GM21528 (cell line): ENCODE data around the gene MARVELD2.

ENCODE experiments used
- ATAC-seq: cut with Tn5 transposase; IDR thresholded peaks from one replicate; pipeline ENCODE4 v1.9.1; 2021; ENCODE audit warnings: mild to moderate bottlenecking, moderate library complexity; ENCODE audit not compliant: unreplicated experiment, low FRiP score

MARVELD2 gene

GRCh38 chr5:69491838-69492390, 77.0 kb downstream of the MARVELD2 start:
- ATAC-seq, result no peak

GRCh38 chr5:69492391-69492922, 77.5 kb downstream of the MARVELD2 start, which contains the start of gene OCLN:
Gene OCLN, plus strand, starts transcription at chr5:69492790. Its CDS starts 11,455 bp downstream, at chr5:69504245.
- peak; percentile 61 for ATAC-seq

- ATAC-seq, result peak; percentile 55
Observed at GRCh38 chr5:69492923-69493395, 78.0 kb downstream of the MARVELD2 start.

GRCh38 chr5:69493396-69494133, 78.6 kb downstream of the MARVELD2 start:
- ATAC-seq, result no peak
